HG02938 (cell line): ENCODE data around the gene OBP2B.

Source experiments
- ATAC-seq: cut with Tn5 transposase; IDR thresholded peaks from one replicate; pipeline ENCODE4 v1.9.1; 2021; ENCODE audit warnings: mild to moderate bottlenecking, moderate library complexity; ENCODE audit not compliant: unreplicated experiment

OBP2B gene

GRCh38 chr9:133202688-133203453 lies 6.2 kb downstream of the OBP2B start:
- ATAC-seq, result no peak

- ATAC-seq, result no peak
Observed at GRCh38 chr9:133202145-133202513, 6.9 kb downstream of the OBP2B start.

- ATAC-seq, result no peak
Observed at GRCh38 chr9:133201424-133202144, 7.5 kb downstream of the OBP2B start.

- ATAC-seq, result no peak
Observed at GRCh38 chr9:133200631-133201030, 8.4 kb downstream of the OBP2B start.

- ATAC-seq, result no peak
Observed at GRCh38 chr9:133199648-133200321, 9.3 kb downstream of the OBP2B start.

- no peak for ATAC-seq
Observed at GRCh38 chr9:133195029-133195428, 14.0 kb downstream of the OBP2B start.

GRCh38 chr9:133194597-133194996 lies 14.5 kb downstream of the OBP2B start:
- ATAC-seq, result no peak

GRCh38 chr9:133191989-133192388 lies 17.1 kb downstream of the OBP2B start:
- no peak for ATAC-seq

GRCh38 chr9:133189826-133190225 lies 19.2 kb downstream of the OBP2B start:
- ATAC-seq, result no peak

- no peak for ATAC-seq
Observed at GRCh38 chr9:133188843-133189180, 20.2 kb downstream of the OBP2B start.

- ATAC-seq, result no peak
Observed at GRCh38 chr9:133188006-133188842, 20.8 kb downstream of the OBP2B start.

- no peak for ATAC-seq
Observed at GRCh38 chr9:133187561-133188005, 21.5 kb downstream of the OBP2B start.

GRCh38 chr9:133186736-133187135 lies 22.3 kb downstream of the OBP2B start:
- no peak for ATAC-seq

GRCh38 chr9:133184971-133185370 lies 24.1 kb downstream of the OBP2B start:
- no peak for ATAC-seq

- no peak for ATAC-seq
Observed at GRCh38 chr9:133182151-133182550, 26.9 kb downstream of the OBP2B start.

- ATAC-seq, result no peak
Observed at GRCh38 chr9:133181561-133181960, 27.5 kb downstream of the OBP2B start.

GRCh38 chr9:133180953-133181352 lies 28.1 kb downstream of the OBP2B start:
- ATAC-seq, result no peak

- ATAC-seq, result no peak
Observed at GRCh38 chr9:133173056-133173455, 36.0 kb downstream of the OBP2B start.

- ATAC-seq, result no peak
Observed at GRCh38 chr9:133171161-133171961, 37.7 kb downstream of the OBP2B start.

- ATAC-seq, result no peak
Observed at GRCh38 chr9:133170716-133171115, 38.3 kb downstream of the OBP2B start.
